ENCODE results near the gene AARS2.

Gene AARS2

GRCh38 chr6:44261581-44261980, 51.6 kb downstream of the AARS2 start:
- Histone ChIP-seq H3F3A (ENCODE audit: insufficient read depth, low read length) (no peaks in the 10 kb centered on the region; the same call in 1 of the 2 replicates), H4K20me1 (ENCODE audit: insufficient read depth, low read length) (no peaks in the 10 kb centered on the region), H3K27me3 (ENCODE audit: insufficient read depth, low read length) (no peaks in the 10 kb centered on the region), H3K27ac (ENCODE audit: low read depth, low read length, poor library complexity, severe bottlenecking) (peak overlapping the region; percentile 80), H3K4me1 (ENCODE audit: insufficient read depth, low read length, severe bottlenecking) (peaks cover 70% of the 10 kb centered on the region), H3K9me3 (ENCODE audit: low read length) (no peaks in the 10 kb centered on the region), H3K4me3 (ENCODE audit: low read depth, low read length, poor library complexity, severe bottlenecking) (no peak overlapping the region), H3K9ac (ENCODE audit: low read length) (peak overlapping the region; percentile 89; the same call in 1 of the 2 replicates), H3K4me2 (ENCODE audit: low read length) (peak overlapping the region; percentile 91; the same call in 1 of the 2 replicates), H2AFZ (ENCODE audit: low read length) (no peak overlapping the region), H3K9me2 (ENCODE audit: low read depth, low read length) (no peaks in the 10 kb centered on the region), H3K79me2 (ENCODE audit: insufficient read depth, low read length) (no peaks in the 10 kb centered on the region), H3K36me3 (ENCODE audit: insufficient read depth, low read length) (peaks cover 28% of the 10 kb centered on the region; the same call in 1 of the 2 replicates)
- no peak for TF ChIP-seq CTCF (IDR thresholded peaks at IDR 0.05; ENCODE audit: low read length)
- TF ChIP-seq EZH2 (IDR thresholded peaks at IDR 0.05; ENCODE audit: borderline replicate concordance, low read length) = no peak

GRCh38 chr6:44260451-44261297, 52.5 kb downstream of the AARS2 start:
- H3F3A ChIP-seq (ENCODE audit: insufficient read depth, low read length) = peaks cover 5% of the 10 kb centered on the region
- H3K9me3 ChIP-seq (ENCODE audit: low read length) = no peaks in the 10 kb centered on the region
- peaks cover 76% of the 10 kb centered on the region for H3K4me1 ChIP-seq (ENCODE audit: insufficient read depth, low read length, severe bottlenecking)
- H4K20me1 ChIP-seq (ENCODE audit: insufficient read depth, low read length) = no peaks in the 10 kb centered on the region
- no peaks in the 10 kb centered on the region for H3K79me2 ChIP-seq (ENCODE audit: insufficient read depth, low read length)
- H3K4me3 ChIP-seq (ENCODE audit: low read depth, low read length, poor library complexity, severe bottlenecking) = no peak overlapping the region
- no peaks in the 10 kb centered on the region for H3K9me2 ChIP-seq (ENCODE audit: low read depth, low read length)
- TF ChIP-seq EZH2 (IDR thresholded peaks at IDR 0.05; ENCODE audit: borderline replicate concordance, low read length) (no peak), CTCF (IDR thresholded peaks at IDR 0.05; ENCODE audit: low read length) (no peak)
- H3K36me3 ChIP-seq (ENCODE audit: insufficient read depth, low read length) = peaks cover 28% of the 10 kb centered on the region; the same call in 1 of the 2 replicates
- H3K9ac ChIP-seq (ENCODE audit: low read length) = peak overlapping the region; percentile 23; the same call in 1 of the 2 replicates
- H3K27me3 ChIP-seq (ENCODE audit: insufficient read depth, low read length) = no peaks in the 10 kb centered on the region
- H3K4me2 ChIP-seq (ENCODE audit: low read length) = peak overlapping the region; percentile 2; the same call in 1 of the 2 replicates
- peak overlapping the region; percentile 77 for H3K27ac ChIP-seq (ENCODE audit: low read depth, low read length, poor library complexity, severe bottlenecking)
- no peak overlapping the region for H2AFZ ChIP-seq (ENCODE audit: low read length)

GRCh38 chr6:44260011-44260410, 53.1 kb downstream of the AARS2 start:
- Histone ChIP-seq H3K4me3 (ENCODE audit: low read depth, low read length, poor library complexity, severe bottlenecking) (no peak overlapping the region), H3K36me3 (ENCODE audit: insufficient read depth, low read length) (peaks cover 30% of the 10 kb centered on the region; the same call in 1 of the 2 replicates), H3K27me3 (ENCODE audit: insufficient read depth, low read length) (no peaks in the 10 kb centered on the region), H3K9me3 (ENCODE audit: low read length) (no peaks in the 10 kb centered on the region), H3K4me1 (ENCODE audit: insufficient read depth, low read length, severe bottlenecking) (peaks cover 81% of the 10 kb centered on the region), H3K79me2 (ENCODE audit: insufficient read depth, low read length) (no peaks in the 10 kb centered on the region), H3F3A (ENCODE audit: insufficient read depth, low read length) (peaks cover 9% of the 10 kb centered on the region), H3K4me2 (ENCODE audit: low read length) (no peak overlapping the region), H4K20me1 (ENCODE audit: insufficient read depth, low read length) (no peaks in the 10 kb centered on the region), H2AFZ (ENCODE audit: low read length) (no peak overlapping the region), H3K27ac (ENCODE audit: low read depth, low read length, poor library complexity, severe bottlenecking) (peak overlapping the region; percentile 77), H3K9me2 (ENCODE audit: low read depth, low read length) (no peaks in the 10 kb centered on the region), H3K9ac (ENCODE audit: low read length) (no peak overlapping the region)
- TF ChIP-seq EZH2 (IDR thresholded peaks at IDR 0.05; ENCODE audit: borderline replicate concordance, low read length) = no peak
- no peak for TF ChIP-seq CTCF (IDR thresholded peaks at IDR 0.05; ENCODE audit: low read length)

Measured in OCI-LY1 (cell line).